Measurements from ENCODE around the gene EVA1C.

The EVA1C gene

DNA sequence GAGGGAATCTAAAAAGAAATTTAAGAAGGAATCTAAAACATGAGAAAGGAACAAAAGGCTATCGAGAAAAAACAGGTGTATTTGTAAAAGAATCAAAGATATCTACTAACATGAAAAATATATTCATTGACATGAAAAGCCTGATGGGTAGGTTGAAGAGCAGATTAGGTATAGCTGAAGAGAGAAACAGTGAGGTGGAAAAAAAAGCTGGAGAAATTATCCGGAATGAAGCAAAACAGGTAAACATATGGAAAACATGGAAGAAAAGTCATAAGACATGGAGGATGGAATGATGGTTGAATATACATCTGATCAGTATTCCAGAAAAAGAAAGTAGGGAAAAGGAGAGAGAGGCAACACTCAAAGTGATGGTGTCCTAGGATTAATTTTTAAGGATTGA, 9.6 kb downstream of the EVA1C start:
- DNase-seq (ENCODE audit: low spot score): no peak
- TF ChIP-seq CTCF (conservative IDR thresholded peaks at IDR 0.05; ENCODE audit: low read depth): no peak
- ChIA-PET CTCF (no interaction called here), POLR2A (ENCODE audit: low non-redundant PET) (no interaction called here)
- H3K27ac ChIP-seq: no peak overlapping the region

DNA sequence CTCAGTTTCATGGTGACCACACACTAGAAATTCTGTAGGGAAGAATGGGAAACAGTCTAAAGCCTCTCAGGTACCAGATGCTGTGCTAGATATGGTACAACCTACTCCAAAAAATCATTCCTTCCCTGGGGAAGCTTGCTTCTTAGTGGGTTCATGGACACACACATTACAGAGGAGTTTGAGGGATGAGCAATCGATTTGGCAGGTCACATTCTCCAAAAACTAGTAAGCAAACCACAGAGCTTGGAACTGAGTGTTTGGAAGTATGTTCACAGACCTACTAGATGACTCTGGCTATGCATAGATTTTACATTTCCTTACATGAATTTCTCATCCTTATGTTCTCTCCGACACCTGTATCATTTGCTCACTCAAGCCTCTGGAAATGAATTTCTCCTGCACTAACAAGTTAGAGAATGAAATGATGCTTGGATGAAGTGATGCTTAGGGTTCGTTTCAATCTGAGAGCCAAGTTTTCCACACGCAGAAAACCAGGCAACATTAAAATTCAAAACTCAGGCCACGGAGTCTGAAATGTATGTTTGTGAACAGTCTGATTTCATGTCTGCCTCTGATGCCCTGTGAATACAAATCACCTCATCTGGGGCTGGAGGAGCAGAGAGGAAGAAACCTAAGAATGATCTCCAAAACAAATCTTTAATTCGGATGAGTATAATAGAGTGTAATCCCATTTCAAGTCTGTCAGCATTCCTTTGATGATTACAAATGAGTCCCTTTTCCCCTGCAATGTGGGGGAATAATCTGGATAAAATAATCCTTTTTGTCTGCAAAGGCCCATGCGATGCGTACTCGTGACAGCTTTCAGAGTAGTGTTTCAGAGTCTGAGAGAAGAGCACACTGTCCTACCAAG, 11.0 kb downstream of the EVA1C start:
- no peak overlapping the region for H3K27ac ChIP-seq
- DNase-seq (ENCODE audit: low spot score): peak; percentile 29
- TF ChIP-seq CTCF (conservative IDR thresholded peaks at IDR 0.05; ENCODE audit: low read depth): no peak
- CTCF ChIA-PET: no interaction called here
- POLR2A ChIA-PET (ENCODE audit: low non-redundant PET): no interaction called here

DNA sequence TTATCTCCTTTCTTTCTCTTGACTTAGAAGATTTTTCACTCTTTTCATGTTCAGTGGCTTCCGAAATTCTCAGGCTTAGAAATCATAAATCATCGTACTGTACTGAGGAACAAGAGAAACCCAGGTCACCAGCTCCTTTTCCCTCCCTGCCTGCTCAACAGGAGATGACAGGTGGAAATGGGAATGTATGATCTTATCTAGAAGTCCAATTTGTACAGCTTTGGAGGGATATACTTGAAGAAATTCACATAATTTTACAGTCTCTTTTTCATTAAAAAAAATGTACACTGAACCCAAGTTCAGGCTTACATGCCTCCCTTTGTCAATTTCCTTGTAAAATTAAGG, 11.7 kb downstream of the EVA1C start:
- POLR2A ChIA-PET (ENCODE audit: low non-redundant PET): no interaction called here
- CTCF ChIA-PET: no interaction called here
- no peak for DNase-seq (ENCODE audit: low spot score)
- TF ChIP-seq CTCF (conservative IDR thresholded peaks at IDR 0.05; ENCODE audit: low read depth): no peak
- H3K27ac ChIP-seq: peak overlapping the region; percentile 98

DNA sequence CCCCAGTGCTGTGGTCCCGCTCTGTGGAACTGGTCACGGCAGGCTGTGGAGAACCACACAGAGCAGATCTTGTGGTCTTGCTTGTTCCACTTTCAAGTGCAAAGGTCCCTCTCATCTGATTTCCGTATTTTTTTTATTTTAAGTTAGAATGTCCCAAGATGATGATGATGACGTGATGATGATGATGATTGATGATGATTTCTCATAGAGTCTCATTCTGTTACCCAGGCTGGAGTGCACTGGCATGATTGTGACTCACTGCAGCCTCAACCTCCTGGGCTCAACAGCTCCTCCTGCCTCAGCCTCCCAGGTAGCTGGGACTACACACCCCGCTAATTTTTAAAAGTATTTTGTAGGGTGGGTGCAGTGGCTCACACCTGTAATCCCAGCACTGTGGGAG, 12.2 kb downstream of the EVA1C start:
- DNase-seq (ENCODE audit: low spot score): no peak
- H3K27ac ChIP-seq: peak overlapping the region; percentile 98
- CTCF ChIA-PET: interaction anchor here (0.8 kb wide), 1 partner anchor 38 kb away, joined by 3 read pairs; no protein-coding TSS in a partner anchor
- POLR2A ChIA-PET (ENCODE audit: low non-redundant PET): no interaction called here
- no peak for TF ChIP-seq CTCF (conservative IDR thresholded peaks at IDR 0.05; ENCODE audit: low read depth)

GRCh38 chr21:32425628-32426027, 13.1 kb downstream of the EVA1C start:
- TF ChIP-seq CTCF (conservative IDR thresholded peaks at IDR 0.05; ENCODE audit: low read depth): no peak
- H3K27ac ChIP-seq: peak overlapping the region; percentile 98
- POLR2A ChIA-PET (ENCODE audit: low non-redundant PET): no interaction called here
- CTCF ChIA-PET: interaction anchor here (0.8 kb wide), 1 partner anchor 37 kb away, joined by 3 read pairs; no protein-coding TSS in a partner anchor
- no peak for DNase-seq (ENCODE audit: low spot score)

DNA sequence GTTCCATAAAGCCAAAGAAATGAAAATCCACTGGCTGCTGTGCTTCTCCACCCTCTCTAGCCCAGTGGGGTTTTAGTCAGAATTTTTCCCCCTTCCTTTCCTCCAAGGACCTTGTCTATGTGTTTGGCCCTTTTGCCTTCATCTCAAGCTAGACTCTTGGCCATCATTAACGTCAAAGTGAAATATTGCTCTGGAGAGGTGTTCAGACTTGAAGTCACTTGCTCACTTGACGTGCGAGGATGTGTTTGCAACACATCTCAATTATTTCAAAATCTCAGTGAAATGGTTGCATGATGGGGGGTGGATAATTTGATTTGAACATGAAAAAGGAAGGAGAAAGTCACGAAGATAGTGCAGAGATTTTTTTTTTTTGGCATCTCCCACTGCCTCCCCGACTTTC, 13.6 kb downstream of the EVA1C start:
- H3K27ac ChIP-seq: peak overlapping the region; percentile 98

More for the DNA sequence above, 13.6 kb downstream of the EVA1C start:
- DNase-seq (ENCODE audit: low spot score): peak; percentile 46
- POLR2A ChIA-PET (ENCODE audit: low non-redundant PET): interaction anchor here (0.6 kb wide), 1 partner anchor 14 kb away, joined by 3 read pairs; no protein-coding TSS in a partner anchor
- TF ChIP-seq CTCF (conservative IDR thresholded peaks at IDR 0.05; ENCODE audit: low read depth): no peak
- CTCF ChIA-PET: no interaction called here

All from RWPE1 (cell line).